ENCODE measurements around the gene DOCK2. TPM values are rescaled to one million over a fixed set of nuclear protein-coding genes. Genes with fewer than 3 reads are reported as not detected.

The DOCK2 gene
- total and polyA plus RNA-seq, 2 experiments from 2014 or later: 6.5 to 10.4 TPM

GRCh38 chr5:169682026-169682425 is 45.0 kb downstream of the DOCK2 start:
- Histone ChIP-seq H3K4me1 (ENCODE audit: insufficient read depth) (no peaks in the 10 kb centered on the region), H3K9ac (no peak overlapping the region), H4K20me1 (ENCODE audit: insufficient read depth) (no peaks in the 10 kb centered on the region), H3K36me3 (ENCODE audit: low read depth) (no peaks in the 10 kb centered on the region), H3K4me2 (ENCODE audit: unreplicated experiment) (no peak overlapping the region), H3K9me2 (ENCODE audit: insufficient read depth) (no peaks in the 10 kb centered on the region), H3K4me3 (no peak overlapping the region), H3K79me2 (ENCODE audit: insufficient read depth) (no peaks in the 10 kb centered on the region), H3F3A (ENCODE audit: insufficient read depth) (no peaks in the 10 kb centered on the region), H3K9me3 (ENCODE audit: low read depth) (no peaks in the 10 kb centered on the region), H3K27me3 (replicated peaks; ENCODE audit: insufficient read depth) (no peaks in the 10 kb centered on the region), H2AFZ (no peak overlapping the region), H3K27ac (no peak overlapping the region)
- in situ Hi-C loops (cut with MboI): no loop called here
- no peak for DNase-seq
- WGBS, 2 experiments (ENCODE audit: low coverage in 1 of 2, low lambda C conversion rate in 2 of 2, missing lambda C conversion rate in 2 of 2): 79 to 80% methylated on average over 2 of the region's 2 CpGs
- TF ChIP-seq EZH2 (IDR thresholded peaks at IDR 0.05; ENCODE audit: insufficient read depth, poor library complexity, severe bottlenecking) (no peak), EZH2phosphoT487 (IDR thresholded peaks at IDR 0.05; ENCODE audit: insufficient read depth, low read depth) (no peak)

- no peak overlapping the region for H3K9ac ChIP-seq
- H3K27ac ChIP-seq: no peak overlapping the region
- no peaks in the 10 kb centered on the region for H3K9me3 ChIP-seq (ENCODE audit: low read depth)
- H3K27me3 ChIP-seq (replicated peaks; ENCODE audit: insufficient read depth): no peaks in the 10 kb centered on the region
- no peak for TF ChIP-seq EZH2phosphoT487 (IDR thresholded peaks at IDR 0.05; ENCODE audit: insufficient read depth, low read depth)
- no peak for TF ChIP-seq EZH2 (IDR thresholded peaks at IDR 0.05; ENCODE audit: insufficient read depth, poor library complexity, severe bottlenecking)
- H3K4me3 ChIP-seq: no peak overlapping the region
- no peaks in the 10 kb centered on the region for H3K4me1 ChIP-seq (ENCODE audit: insufficient read depth)
- no peaks in the 10 kb centered on the region for H3F3A ChIP-seq (ENCODE audit: insufficient read depth)
- 54 to 64% methylated on average over 5 of the region's 5 CpGs for WGBS, 2 experiments (ENCODE audit: low coverage in 1 of 2, low lambda C conversion rate in 2 of 2, missing lambda C conversion rate in 2 of 2)
- in situ Hi-C loops (cut with MboI): no loop called here
- no peaks in the 10 kb centered on the region for H3K36me3 ChIP-seq (ENCODE audit: low read depth)
- H4K20me1 ChIP-seq (ENCODE audit: insufficient read depth): no peaks in the 10 kb centered on the region
- DNase-seq: no peak
- no peak overlapping the region for H2AFZ ChIP-seq
- no peak overlapping the region for H3K4me2 ChIP-seq (ENCODE audit: unreplicated experiment)
- H3K9me2 ChIP-seq (ENCODE audit: insufficient read depth): no peaks in the 10 kb centered on the region
- no peaks in the 10 kb centered on the region for H3K79me2 ChIP-seq (ENCODE audit: insufficient read depth)
Measured at GRCh38 chr5:169686137-169686536, 49.1 kb downstream of the DOCK2 start.

DNA sequence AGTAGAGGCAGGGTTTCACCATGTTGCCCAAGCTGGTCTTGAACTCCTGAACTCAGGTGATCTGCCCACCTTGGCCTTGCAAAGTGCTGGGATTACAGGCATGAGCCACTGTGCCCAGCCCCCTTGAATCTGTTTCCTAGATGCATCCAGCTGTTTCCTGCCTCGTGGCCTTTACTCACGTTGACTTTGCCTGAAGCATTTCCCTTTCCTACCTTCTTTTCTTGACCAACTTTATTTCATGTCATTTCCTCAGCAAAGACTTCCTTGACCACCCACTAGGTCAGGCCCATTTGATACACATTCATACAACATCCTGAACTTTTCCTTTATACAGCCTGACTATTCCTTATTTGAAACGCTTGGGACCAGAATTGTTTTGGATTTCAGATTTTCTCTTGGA is 51.0 kb downstream of the DOCK2 start:
- in situ Hi-C loops (cut with MboI): no loop called here
- no peaks in the 10 kb centered on the region for H3K36me3 ChIP-seq (ENCODE audit: low read depth)
- no peak overlapping the region for H2AFZ ChIP-seq
- WGBS, 2 experiments (ENCODE audit: low coverage in 1 of 2, low lambda C conversion rate in 2 of 2, missing lambda C conversion rate in 2 of 2): 75 to 79% methylated on average over 3 of the region's 3 CpGs
- TF ChIP-seq EZH2phosphoT487 (IDR thresholded peaks at IDR 0.05; ENCODE audit: insufficient read depth, low read depth) (no peak), EZH2 (IDR thresholded peaks at IDR 0.05; ENCODE audit: insufficient read depth, poor library complexity, severe bottlenecking) (no peak)
- no peak for DNase-seq
- no peaks in the 10 kb centered on the region for H3K27me3 ChIP-seq (replicated peaks; ENCODE audit: insufficient read depth)
- no peak overlapping the region for H3K4me3 ChIP-seq
- H3K4me2 ChIP-seq (ENCODE audit: unreplicated experiment): no peak overlapping the region
- H3K9me2 ChIP-seq (ENCODE audit: insufficient read depth): no peaks in the 10 kb centered on the region
- no peaks in the 10 kb centered on the region for H3K79me2 ChIP-seq (ENCODE audit: insufficient read depth)
- H3F3A ChIP-seq (ENCODE audit: insufficient read depth): no peaks in the 10 kb centered on the region
- H3K9ac ChIP-seq: no peak overlapping the region
- H3K9me3 ChIP-seq (ENCODE audit: low read depth): no peaks in the 10 kb centered on the region
- H3K4me1 ChIP-seq (ENCODE audit: insufficient read depth): no peaks in the 10 kb centered on the region
- H3K27ac ChIP-seq: no peak overlapping the region
- no peaks in the 10 kb centered on the region for H4K20me1 ChIP-seq (ENCODE audit: insufficient read depth)

DNA sequence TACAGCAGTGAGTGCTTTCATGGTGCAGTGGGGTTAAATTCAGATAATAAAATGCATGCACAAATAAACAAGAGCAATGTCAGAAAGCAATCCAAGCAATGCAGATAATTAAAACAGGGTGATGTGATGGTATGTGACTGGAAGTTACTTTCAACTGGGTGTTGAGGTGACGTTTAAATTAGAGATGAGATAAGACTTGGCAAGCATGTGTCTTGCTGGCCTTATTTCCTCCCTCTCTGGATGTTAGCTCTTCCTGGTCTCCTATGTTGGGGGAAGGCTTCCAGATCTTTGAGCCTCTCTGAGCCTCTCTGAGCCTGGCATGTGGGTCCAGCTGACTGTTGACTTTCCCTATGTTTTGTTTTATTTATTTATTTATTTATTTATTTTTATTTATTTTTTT is 54.4 kb downstream of the DOCK2 start:
- H3K4me2 ChIP-seq (ENCODE audit: unreplicated experiment): no peak overlapping the region
- H3K9ac ChIP-seq: no peak overlapping the region
- in situ Hi-C loops (cut with MboI): no loop called here
- DNase-seq: peak; percentile 8
- H3K9me2 ChIP-seq (ENCODE audit: insufficient read depth): no peaks in the 10 kb centered on the region
- TF ChIP-seq EZH2phosphoT487 (IDR thresholded peaks at IDR 0.05; ENCODE audit: insufficient read depth, low read depth) (no peak), EZH2 (IDR thresholded peaks at IDR 0.05; ENCODE audit: insufficient read depth, poor library complexity, severe bottlenecking) (no peak)
- H3K27me3 ChIP-seq (replicated peaks; ENCODE audit: insufficient read depth): no peaks in the 10 kb centered on the region
- 11 to 26% methylated on average over 1 of the region's 1 CpG for WGBS, 2 experiments (ENCODE audit: low coverage in 1 of 2, low lambda C conversion rate in 2 of 2, missing lambda C conversion rate in 2 of 2)
- H3K27ac ChIP-seq: no peak overlapping the region
- H3F3A ChIP-seq (ENCODE audit: insufficient read depth): peaks cover 12% of the 10 kb centered on the region
- peaks cover 12% of the 10 kb centered on the region for H3K4me1 ChIP-seq (ENCODE audit: insufficient read depth)
- H3K79me2 ChIP-seq (ENCODE audit: insufficient read depth): no peaks in the 10 kb centered on the region
- no peak overlapping the region for H2AFZ ChIP-seq
- no peaks in the 10 kb centered on the region for H4K20me1 ChIP-seq (ENCODE audit: insufficient read depth)
- H3K9me3 ChIP-seq (ENCODE audit: low read depth): no peaks in the 10 kb centered on the region
- H3K4me3 ChIP-seq: no peak overlapping the region
- no peaks in the 10 kb centered on the region for H3K36me3 ChIP-seq (ENCODE audit: low read depth)

DNA sequence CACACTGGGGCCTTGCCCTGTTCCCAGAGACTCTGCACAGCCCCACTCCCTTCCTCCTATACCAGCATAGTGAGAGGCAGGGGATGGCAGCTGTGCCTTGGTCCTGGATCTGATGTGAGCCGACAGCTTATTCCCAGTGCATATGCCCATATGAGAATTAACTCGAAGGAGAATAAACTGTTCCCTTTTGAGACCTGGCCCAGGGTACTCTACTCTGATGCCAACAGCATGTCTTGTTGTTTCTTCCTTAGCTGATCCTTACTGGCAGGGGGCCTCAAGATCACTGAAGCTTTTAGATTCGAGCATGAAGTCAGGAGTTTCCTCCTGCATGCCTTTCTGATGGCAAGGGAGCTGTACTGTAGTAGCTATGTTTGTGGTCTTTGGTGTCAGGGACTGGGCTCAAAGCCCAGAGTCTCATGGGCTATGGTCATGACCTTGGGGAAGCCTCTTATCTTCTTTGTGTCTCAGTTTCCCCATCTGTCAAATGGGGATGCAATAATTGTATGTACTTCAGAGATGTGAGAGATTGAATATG is 57.1 kb downstream of the DOCK2 start:
- 95 to 98% methylated on average over 3 of the region's 3 CpGs for WGBS, 2 experiments (ENCODE audit: low coverage in 1 of 2, low lambda C conversion rate in 2 of 2, missing lambda C conversion rate in 2 of 2)
- Histone ChIP-seq H3K79me2 (ENCODE audit: insufficient read depth) (no peaks in the 10 kb centered on the region), H3K36me3 (ENCODE audit: low read depth) (no peaks in the 10 kb centered on the region), H3K4me2 (ENCODE audit: unreplicated experiment) (no peak overlapping the region), H3K9ac (no peak overlapping the region), H3K27me3 (replicated peaks; ENCODE audit: insufficient read depth) (no peaks in the 10 kb centered on the region), H3K9me2 (ENCODE audit: insufficient read depth) (no peaks in the 10 kb centered on the region), H3F3A (ENCODE audit: insufficient read depth) (peaks cover 38% of the 10 kb centered on the region), H3K9me3 (ENCODE audit: low read depth) (no peaks in the 10 kb centered on the region), H3K4me1 (ENCODE audit: insufficient read depth) (peaks cover 34% of the 10 kb centered on the region), H2AFZ (no peak overlapping the region), H3K4me3 (no peak overlapping the region), H4K20me1 (ENCODE audit: insufficient read depth) (no peaks in the 10 kb centered on the region), H3K27ac (no peak overlapping the region)
- TF ChIP-seq EZH2phosphoT487 (IDR thresholded peaks at IDR 0.05; ENCODE audit: insufficient read depth, low read depth) (no peak), EZH2 (IDR thresholded peaks at IDR 0.05; ENCODE audit: insufficient read depth, poor library complexity, severe bottlenecking) (no peak)
- DNase-seq: no peak
- in situ Hi-C loops (cut with MboI): no loop called here
